SKM-1 treated with dmso at 0.1 percent for 144 hours (cell line): ENCODE measurements around the gene WDFY4.

Experiments used
- DNase-seq: peaks from one replicate; lab custom pipeline; 2025; ENCODE audit not compliant: unreplicated experiment; lab: John Stamatoyannopoulos, UW

The WDFY4 gene

DNA sequence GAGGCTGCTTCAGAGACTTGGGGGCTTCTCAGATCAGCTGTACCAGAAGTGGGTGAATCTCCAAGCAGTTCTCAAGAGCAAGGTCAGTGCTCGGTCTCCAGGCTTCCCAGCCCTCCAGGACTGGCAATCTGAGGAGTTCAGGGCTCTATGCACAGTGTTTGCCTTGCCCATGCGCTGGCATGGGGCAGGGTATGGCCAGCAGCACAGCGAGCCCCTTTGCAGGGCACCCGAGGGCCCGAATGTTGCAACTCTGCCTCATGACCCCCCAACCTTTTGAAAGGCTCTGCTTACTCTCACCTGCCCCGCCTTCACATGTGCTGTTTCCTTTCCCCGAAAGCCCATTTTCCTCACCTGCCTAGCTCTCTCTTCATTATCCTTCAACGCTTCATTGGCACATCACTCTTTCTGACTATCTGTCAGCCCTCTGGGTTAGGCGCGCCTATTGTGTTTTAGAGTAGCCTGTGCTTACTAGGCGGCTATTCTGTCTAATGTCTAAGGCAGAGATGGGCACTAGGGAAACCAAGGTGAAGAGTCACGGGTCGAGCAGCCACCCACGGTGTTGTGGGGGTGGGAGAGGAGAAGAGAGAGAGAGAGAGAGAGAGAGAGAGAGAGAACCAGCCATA, 83.6 kb downstream of the WDFY4 start:
- no peak for DNase-seq

DNA sequence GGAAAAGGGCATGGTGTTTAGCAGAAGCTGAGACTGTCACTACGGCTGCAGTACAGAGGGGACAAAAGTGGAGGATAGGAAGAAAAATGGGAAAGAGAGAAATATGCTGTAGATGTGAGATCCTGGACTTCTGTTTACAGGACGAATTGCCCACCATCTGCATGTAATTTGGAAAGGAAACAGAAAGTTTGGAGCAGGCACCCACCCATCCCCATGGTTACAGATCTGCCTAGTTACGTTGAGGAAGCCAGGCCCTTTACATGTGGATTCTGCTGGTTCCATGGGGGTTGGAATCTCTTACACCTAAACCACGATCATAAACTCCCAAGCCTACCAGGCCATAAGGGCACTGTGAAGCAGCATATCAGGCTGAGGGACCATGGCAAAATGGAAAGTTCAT, 84.3 kb downstream of the WDFY4 start:
- DNase-seq = no peak

DNA sequence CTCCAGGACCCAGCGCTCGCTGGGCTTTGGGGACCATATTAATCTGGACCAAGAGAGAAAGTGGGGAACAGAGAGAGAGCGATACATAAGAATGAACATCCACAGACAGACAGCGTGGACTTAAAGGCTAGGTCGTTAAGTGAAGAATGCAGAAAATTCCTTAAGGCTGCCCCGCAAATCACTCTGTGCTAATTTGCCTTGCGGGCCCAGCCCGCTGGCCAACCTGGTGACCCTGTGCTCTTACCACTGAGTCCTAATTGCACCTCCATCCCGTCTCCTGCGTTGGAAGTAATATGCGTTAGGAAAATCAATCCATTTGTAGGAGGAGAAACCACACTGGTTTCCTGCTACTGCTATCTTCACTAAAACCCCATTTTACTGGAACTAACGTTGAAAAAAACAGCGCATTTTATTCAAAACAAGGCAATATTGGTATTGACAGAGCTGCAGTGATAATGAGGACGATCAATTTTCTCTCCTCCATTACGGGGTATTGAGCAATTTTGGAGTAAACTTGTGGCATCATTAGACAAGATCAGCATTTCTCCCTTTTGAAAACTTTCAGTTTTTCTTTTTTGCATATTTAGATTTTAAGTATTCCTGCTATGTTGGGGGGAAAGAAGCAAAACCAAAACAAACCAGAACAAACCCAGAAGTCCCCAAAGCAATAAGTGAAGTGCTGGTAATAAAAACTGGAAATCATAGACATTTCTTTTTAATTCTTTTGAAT, 85.2 kb downstream of the WDFY4 start:
- DNase-seq = no peak

DNA sequence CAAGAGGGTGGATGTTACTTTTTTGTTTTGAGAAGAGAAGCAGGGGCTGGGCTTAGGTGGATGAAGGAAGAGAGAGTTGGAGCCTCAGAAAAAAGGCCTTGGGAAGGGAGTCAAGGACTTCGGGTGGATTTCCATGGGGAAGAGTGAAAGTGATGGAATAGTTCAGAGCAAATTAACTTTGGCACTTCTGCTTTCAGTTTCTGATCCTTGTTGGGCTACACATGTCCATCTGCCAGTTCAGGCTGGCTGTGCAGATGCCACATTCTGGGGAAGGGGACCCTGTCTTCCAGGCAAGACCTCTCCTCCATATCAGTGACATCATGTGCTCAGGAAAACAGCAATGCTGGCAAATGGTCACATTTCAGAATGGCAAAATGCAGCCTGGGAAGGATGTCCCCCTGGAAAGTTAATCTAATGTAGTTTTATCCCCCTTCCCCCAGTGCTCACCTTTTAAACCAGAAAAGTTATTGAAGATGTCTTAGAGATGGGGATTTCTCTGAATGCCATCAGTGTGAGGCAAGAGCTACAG, 86.0 kb downstream of the WDFY4 start:
- no peak for DNase-seq

DNA sequence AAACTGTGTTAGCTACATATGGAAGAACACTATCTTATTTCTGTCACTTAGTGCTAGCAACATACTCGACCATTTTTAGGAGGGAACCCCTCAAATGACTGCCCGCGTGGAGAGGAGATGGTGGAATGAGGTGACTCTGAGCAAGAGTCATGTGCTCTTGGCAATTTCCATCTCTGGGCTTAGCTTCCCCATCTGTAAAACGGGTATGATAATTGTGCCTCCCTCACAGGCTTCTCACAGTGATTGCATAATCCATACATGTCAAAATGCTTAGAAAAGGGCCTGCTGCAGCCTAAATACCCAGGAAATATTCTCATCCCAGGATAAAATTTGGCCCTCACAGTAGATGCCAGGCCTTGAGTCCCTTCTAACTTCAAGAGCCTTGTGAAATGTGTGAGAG, 86.6 kb downstream of the WDFY4 start:
- DNase-seq = no peak

DNA sequence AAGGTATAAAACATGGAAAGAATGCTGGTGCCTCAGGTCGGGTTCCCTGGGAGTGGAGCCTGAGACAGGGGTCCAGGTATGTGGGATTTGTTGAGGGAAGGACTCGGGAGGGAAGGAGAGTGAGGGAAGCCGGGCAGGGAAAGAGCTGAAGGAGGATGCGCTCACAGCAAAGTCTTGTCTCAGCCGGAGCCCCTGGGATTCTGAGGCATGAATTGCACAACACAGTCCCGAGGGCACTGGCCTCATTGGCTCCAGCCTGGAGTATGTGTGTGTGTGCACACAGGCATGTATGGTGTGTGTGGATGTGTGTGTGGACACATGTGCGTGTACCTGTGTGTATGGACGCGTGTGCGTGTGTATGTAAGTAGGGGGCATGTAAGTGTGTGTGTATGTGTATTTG, 87.4 kb downstream of the WDFY4 start:
- DNase-seq = no peak

DNA sequence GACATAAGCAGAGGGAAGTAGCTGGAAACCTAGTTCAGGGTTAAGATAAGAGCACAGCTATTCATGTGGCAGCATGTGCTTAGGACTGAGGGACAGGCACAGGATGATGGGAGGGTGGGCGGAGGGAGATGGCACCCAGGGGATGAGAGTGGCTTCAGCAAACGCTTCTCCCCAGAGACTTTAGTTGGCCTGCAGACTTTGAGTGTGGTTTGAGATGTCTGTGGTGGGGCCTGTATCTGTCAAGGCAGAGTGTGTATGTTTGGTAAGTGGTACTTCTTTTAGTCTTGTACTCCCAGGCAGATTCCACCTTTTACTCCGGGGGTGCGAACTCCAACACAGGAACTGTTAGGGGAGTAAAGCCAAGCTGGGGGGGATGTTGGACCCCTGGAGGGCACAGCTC, 88.9 kb downstream of the WDFY4 start:
- DNase-seq = no peak

DNA sequence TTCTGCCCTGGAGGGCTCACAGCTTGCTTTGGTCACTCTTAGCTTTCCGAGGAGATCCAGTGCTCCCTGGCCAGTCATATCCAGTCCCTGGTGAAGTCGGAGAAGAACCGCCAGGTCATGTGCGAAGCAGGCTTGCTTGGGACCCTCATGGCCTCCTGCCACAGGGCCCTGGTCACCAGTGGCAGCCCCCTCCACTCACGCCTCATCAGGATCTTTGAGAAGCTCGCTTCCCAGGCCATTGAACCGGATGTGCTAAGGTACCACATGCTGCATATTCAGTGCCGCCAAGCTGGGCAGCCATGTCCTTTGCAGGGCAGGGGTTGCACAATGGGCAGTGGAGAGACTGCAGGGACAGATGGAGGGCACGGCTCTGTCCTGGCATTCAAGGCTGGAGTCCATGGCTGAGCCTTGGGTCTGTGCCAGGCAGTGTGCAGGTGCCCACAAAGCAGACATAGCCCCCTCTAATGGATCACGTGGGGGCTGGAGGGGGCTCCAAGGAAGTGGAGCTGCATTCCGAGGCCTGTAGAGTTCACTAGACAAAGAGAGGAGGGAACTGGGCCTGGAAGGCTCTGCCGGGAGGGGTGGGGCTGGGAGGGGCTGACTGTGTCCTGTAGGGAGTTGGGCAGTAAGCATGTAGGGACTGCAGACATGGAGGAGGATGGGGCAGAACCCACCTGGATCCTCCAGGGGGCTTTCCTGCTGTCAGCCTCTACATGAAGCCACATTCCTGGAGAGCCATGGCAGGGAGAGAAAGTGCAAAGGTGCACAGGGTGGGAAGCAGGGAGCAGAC, 89.9 kb downstream of the WDFY4 start:
- no peak for DNase-seq

DNA sequence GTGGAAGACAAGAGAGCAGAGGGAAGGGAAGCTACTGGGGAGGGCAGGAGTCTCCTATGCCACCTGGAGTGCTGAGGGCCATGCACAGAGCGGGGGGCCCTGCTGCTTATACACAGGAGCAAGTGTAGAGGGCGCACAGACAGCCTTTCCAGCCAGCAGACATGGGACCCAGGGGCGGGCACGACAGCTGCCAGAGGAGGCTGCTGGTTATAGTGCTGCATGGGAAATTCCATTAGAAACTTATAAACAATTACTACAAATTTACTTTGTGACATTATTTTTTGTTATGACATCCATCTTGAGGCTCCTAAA, 90.5 kb downstream of the WDFY4 start:
- no peak for DNase-seq

DNA sequence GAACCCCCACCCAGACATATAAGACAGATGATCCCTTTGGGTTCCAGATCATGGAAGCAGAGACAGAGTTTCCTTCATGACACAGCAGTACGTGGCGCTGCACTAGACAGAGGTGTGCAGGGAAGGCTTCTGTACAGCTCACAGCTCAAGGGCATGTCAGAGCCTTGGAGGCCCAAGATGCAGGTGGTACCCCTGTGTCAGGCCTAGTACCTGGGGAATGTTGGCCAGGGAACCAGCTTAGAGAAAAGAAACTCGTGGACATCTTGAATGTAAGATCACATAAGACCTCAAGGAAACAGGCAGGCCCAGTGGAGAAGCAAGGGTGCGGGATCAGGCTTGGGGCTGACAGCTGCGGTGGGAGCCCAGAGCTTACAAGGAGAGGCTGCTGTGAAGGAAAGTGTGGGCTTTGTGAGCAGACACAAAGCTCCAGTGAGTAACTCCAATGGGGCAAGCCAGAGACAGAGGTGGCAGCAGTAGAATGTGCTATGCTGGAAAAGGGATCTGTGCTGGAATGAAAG, 91.4 kb downstream of the WDFY4 start:
- no peak for DNase-seq

DNA sequence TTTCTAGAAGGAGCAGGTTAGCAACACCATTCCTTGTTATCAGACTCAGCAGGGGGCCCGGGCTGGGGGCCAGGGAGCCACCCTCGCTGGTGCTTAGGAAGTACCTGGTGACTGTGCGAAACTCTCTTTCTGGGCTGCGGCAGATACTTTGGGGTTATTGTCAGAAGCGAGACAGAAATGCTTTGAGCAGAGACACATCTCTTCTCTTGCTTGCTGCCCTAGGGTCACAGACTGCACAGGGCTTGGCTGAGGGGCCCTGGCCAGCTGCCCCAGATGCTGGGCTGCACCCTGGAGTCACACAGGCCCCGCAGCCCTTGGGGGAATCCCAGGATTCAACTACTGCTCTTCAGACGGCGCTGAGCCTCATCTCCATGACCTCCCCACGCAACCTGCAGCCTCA, 91.9 kb downstream of the WDFY4 start:
- no peak for DNase-seq

DNA sequence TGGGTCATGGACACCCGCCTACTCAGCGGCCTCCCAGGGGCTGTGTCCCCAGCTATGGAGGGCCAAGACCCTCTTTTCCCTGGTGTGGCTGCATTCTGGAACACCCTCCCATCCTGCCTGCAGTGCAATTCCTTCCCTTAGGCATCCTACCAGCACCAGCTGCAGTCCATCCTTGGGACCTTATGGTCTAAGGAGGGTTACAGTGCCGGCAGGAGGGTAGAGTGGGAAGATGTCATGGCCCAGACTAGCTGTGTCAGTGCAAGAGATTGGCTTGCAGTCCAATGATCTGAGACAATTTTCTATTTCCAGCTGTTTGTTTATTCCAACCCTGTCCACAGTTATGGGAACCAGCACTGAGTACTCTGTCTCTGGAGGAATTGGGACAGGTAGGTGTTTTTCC, 92.4 kb downstream of the WDFY4 start:
- no peak for DNase-seq

DNA sequence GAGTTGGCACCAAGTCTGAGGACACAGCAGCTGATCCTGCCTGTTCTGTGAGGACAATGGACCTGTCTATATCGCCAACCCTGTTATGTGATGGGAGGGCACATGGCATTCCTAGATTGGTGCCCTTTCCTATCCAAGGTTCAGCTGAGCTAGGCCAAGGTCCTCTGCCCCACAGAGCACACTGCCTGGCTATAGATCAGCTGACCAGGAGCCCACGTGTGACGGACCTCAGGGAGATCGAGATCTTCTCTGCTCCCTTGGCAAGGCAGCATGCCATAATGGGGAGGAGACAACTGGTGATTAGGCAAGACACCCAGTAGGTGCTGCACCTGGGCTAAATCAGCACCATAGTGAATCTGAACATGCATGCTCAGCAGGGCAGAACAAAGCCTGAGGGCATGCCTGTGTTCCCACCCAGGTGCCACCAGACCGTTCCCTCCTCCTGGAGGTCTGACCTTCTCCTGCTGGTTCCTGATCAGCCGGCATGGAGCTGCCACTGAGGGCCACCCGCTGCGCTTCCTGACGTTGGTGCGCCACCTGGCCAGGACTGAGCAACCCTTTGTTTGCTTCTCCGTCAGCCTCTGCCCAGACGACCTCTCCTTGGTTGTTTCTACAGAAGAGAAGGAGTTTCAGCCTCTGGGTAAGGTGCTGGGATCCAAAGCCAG, 93.7 kb downstream of the WDFY4 start:
- DNase-seq = no peak

DNA sequence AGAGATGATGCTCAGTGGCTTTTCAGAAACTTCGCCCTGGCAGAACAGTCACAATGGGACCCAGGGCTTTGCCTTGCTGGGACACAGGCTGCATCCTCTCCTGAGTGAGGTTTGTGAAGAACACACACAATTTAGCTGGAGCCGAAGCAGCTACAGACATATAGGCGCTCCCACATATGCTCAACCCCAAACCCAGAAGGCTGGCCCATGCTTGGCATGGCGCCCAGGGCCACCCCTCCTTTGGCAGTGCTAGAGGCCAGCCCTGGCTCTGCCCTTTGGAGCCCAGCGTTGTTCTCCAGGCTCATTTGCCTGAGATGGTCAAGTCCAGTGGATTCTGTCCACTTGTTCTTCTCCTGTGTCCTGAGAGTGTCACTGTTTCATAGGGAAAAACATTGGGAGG, 94.4 kb downstream of the WDFY4 start:
- DNase-seq = no peak

DNA sequence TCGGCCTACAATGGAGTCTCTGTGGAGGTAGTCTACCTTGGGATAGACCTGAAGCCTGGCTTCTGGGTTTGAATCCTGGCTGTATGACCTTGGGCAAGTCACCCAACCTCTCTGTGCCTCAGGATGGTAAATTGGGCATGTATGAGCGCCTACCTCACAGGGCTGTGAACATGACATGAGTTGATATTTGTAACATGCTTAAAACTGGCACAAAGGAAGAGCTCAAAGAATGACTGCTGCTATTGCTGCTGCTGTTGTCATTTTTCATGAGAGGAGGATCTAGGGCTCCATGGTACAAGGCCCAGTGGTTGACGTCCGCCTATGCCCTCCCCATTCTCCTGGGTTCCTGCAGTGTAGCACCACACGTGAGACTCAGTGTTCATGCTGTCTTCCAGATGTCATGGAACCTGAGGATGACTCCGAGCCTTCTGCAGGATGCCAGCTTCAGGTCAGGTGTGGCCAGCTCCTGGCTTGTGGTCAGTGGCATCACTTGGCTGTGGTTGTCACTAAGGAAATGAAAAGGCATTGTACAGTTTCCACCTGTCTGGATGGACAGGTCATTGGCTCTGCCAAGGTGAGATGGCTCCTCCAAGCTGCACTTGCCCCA, 95.0 kb downstream of the WDFY4 start:
- DNase-seq = no peak

DNA sequence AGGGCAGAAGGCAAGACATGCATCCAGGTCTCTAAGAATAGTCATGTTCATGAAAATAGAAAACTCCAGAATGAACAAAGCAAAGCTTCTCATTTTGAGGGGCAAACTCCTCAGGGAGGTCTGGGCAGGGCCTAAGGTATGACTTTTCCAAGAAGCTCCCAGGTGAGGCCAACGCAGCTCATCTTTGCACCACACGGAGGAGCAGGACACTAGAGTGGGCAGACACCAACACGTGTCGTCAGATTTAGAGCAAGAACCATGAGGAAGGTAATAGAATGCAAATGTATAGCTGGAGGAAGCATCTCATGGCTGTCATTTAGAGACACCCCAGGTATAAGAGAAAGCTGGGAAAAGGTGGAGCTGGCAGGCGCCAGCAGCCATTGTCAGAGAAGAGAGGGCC, 95.7 kb downstream of the WDFY4 start:
- no peak for DNase-seq

DNA sequence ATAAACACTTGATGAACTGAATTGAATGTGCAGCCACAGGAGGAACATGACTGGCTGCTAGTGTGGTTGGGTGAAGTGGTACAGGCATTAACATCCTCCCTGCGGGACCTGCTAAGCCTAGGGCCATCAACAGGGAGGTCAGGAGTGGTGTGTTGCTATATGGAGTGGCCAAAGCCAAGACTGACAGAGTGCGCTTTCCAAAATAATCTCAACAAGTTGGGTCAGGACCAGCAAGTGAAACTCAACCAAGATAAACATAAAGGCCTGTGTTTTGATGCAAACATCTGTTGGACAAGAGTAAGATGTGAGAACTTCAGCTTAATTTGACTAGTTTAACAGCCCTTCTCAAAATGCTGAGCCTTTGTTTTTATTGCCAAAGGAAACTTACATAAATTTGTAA, 97.7 kb downstream of the WDFY4 start:
- DNase-seq = no peak

DNA sequence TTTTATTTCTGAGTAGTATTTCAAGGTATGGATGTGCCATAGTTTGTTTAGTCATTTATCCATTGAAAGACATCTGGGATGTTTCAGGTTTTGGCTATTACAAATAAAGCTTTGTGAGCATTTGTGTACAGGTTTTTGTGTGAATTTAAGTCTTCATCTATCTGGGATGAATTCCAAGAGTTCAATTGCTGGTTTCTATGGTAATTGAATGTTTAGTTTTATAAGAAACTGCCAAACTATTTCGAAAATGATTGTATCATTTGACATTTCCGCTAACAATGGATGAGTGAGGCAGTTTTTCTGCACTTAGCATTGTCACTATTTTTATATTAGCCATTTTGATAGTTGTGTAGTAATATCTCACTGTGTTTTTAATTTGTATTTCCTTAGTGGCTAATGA, 99.4 kb downstream of the WDFY4 start:
- DNase-seq = no peak

DNA sequence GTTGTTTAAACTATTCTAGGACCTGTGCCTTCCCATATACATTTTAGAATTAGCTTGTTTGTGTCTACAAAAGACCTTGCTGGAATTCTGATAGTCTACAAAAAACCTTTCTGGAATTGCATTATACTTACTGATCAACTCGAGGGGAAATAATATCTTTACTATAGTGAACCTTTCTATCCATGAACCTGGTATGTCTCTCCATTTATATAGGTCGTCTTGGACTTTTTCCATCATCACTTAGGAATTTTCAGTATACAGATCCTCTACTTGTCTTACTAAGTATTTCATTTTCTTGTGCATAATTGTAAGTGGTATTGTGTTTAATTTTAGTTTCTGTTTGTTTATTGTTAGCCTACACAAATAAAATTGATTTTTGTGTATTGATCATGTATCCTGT, 101.1 kb downstream of the WDFY4 start:
- no peak for DNase-seq

DNA sequence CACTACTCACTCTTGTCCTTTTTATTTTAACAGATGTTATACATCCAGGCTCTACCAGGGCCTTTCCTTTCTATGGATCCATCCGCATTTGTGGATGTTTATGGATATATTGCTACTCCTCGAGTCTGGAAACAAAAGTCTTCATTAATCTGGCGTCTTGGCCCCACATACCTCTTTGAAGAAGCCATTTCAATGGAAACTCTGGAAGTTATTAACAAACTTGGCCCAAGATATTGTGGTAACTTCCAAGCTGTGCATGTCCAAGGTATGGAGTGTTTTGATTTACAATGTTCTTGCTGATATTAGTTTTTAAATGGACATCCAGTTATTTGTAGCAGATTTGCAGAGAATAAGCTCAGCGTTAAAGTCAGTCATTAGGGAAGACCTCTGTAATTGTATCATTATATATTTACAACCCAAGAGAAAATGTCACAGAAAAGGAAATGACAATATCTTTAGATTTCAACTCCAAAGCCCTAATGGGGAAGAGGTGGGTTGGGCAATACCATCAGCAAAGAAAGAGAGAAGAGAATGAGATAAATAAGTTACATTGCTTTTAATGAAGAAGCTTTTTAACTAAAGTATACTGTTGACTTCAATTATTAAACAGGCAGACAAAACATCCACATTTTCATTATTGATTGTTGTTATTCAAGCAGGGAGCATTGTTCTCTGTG, 102.1 kb downstream of the WDFY4 start:
- DNase-seq = no peak

DNA sequence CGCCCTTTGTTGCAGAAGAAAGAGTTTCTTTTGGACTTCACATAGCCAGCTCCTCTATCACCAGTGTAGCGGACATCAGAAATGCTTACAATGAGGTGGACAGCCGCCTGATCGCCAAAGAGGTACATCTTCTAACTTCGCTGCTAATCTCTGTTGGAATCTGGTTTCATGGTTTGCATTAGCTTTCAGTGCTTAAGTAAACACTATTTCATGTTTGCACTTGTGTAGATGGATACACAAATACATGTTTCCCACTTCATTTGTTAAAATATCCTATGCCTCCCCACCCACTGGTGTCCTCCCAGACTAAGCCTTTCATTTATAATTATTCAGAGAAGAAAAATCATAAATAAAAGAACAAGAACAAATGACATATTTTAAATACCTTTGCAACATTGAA, 103.9 kb downstream of the WDFY4 start:
- DNase-seq = no peak
